ENCODE measurements around the gene HMCN1.

DNA sequence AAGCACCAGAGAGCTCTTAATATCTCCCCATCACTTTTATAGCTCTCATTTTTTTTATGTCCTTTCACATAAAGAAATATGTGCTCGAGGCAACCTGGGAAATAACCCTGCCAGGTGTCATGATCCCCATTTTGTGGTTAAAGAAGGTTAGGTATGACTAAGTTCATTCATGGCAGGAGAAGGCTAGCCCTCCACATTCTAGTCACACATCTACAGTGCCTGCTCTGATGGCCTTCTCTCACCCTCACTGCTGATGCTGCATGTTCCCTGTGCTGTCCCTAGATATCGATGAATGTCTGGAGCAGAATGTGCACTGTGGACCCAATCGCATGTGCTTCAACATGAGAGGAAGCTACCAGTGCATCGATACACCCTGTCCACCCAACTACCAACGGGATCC is 453.4 kb downstream of the HMCN1 start:
- no peak for TF ChIP-seq POLR2AphosphoS5 (IDR thresholded peaks at IDR 0.05; ENCODE audit: low read depth, low read length)
- no peak for TF ChIP-seq FOXP2 (optimal IDR thresholded peaks at IDR 0.05; ENCODE audit: borderline replicate concordance, extremely low read depth, extremely low read length, insufficient read depth)
